Stimulated activated CD4-positive, alpha-beta T cell treated with anti-CD3 and anti-CD28 coated beads, Interleukin-4, amount 100 ng/mL, for 4 hours (primary cell): ENCODE data around the gene ZNF397.

Experiments
- DNase-seq, 2 experiments: peaks; one replicate each; pipeline ENCODE4 v3.0.0-alpha.2; 2020

ZNF397 gene

GRCh38 chr18:35306588-35307250 is 65.9 kb downstream of the ZNF397 start:
- DNase-seq: no peak
